Prostate gland (tissue), 2 donors: ENCODE data around the gene PRKACB. TPM values are rescaled to one million over a fixed set of nuclear protein-coding genes. Genes with fewer than 3 reads are reported as not detected.

Experiments used
- DNase-seq: peaks from one replicate; pipeline ENCODE4 v3.0.0-alpha.2; 2019; ENCODE audit warnings: low spot score
- H3K27ac ChIP-seq, 2 donors: fragments of 200-600 bp; sonication (generic); 2 replicates each; pipeline ENCODE4 v1.5.1; 2017 to 2019
- H3K27me3 ChIP-seq: fragments of 200-600 bp; sonication (generic); replicated peaks from 2 replicates; pipeline ENCODE4 v1.5.1; 2019; ENCODE audit not compliant: insufficient read depth
- H3K36me3 ChIP-seq, 2 donors: fragments of 200-600 bp; sonication (generic); 1 replicate in 1 of 2; 2 replicates in 1 of 2; pipeline versions ENCODE4 v1.5.1 to v1.8.1; 2017 to 2019
- H3K4me1 ChIP-seq: fragments of 200-600 bp; sonication (generic); replicated peaks from 2 replicates; pipeline ENCODE4 v1.5.1; 2019
- H3K4me3 ChIP-seq, 2 donors: fragments of 200-600 bp; sonication (generic); 2 replicates each; pipeline ENCODE4 v1.5.1; 2017 to 2019
- H3K9me3 ChIP-seq: fragments of 200-600 bp; sonication (generic); 2 replicates; pipeline ENCODE4 v1.5.1; 2017
- CTCF ChIP-seq, 4 experiments: fragments of 200-600 bp in 2 of 4; fragments of 450-650 bp in 2 of 4; sonication (generic) in 2 of 4; IDR thresholded peaks; 1 replicate in 3 of 4; 2 replicates in 1 of 4; pipeline ENCODE4 v1.5.1; 2016 to 2019; ENCODE audit warnings: antibody characterized with exemption in 4 of 4, mild to moderate bottlenecking in 2 of 4, moderate library complexity in 2 of 4
- POLR2A ChIP-seq: fragments of 450-650 bp; IDR thresholded peaks from one replicate; pipeline ENCODE4 v1.6.1; 2016; ENCODE audit warnings: antibody characterized with exemption, mild to moderate bottlenecking
- POLR2AphosphoS5 ChIP-seq: sonication (generic); formaldehyde crosslinking; IDR thresholded peaks from one replicate; pipeline ENCODE4 v1.6.1; 2017; ENCODE audit warnings: antibody characterized with exemption
- WGBS: methylation state at CpG from one replicate; pipeline ENCODE4 v1.1.5; 2018; 5-methylcytosine and 5-hydroxymethylcytosine counted together
- intact Hi-C: fragments of 100-400 bp; cut with DNase I; formaldehyde crosslinking; loops from one replicate; pipeline ENCODE4 v1.14.2; 2022
- total RNA-seq, 2 donors: library from RNA; depleted of rRNA; stranded (reverse); fragments of >200 nt; gene quantifications; one replicate each; pipeline ENCODE4 v1.1.0, GENCODE V29; 2016

PRKACB gene
- total RNA-seq, 2 donors from 2014 or later, result 24.7 to 29.3 TPM

- Histone ChIP-seq H3K27me3 (no peaks in the 10 kb centered on the region), H3K27ac (no peak overlapping the region), H3K36me3 (no peaks in the 10 kb centered on the region), H3K4me1 (peaks cover 3% of the 10 kb centered on the region), H3K9me3 (no peaks in the 10 kb centered on the region), H3K4me3 (no peak overlapping the region)
- peak; percentile 34 for DNase-seq
- 16% methylated on average over 4 of the region's 4 CpGs for WGBS
- no peak for TF ChIP-seq CTCF (IDR thresholded peaks at IDR 0.05)
- TF ChIP-seq POLR2AphosphoS5, result peak; percentile 53
- intact Hi-C loops, result no loop called here
Measured at GRCh38 chr1:84253891-84254290, 109.8 kb downstream of the PRKACB start.

- Histone ChIP-seq H3K36me3 (no peaks in the 10 kb centered on the region), H3K27me3 (no peaks in the 10 kb centered on the region), H3K9me3 (no peaks in the 10 kb centered on the region), H3K4me3 (no peak overlapping the region), H3K4me1 (peaks cover 3% of the 10 kb centered on the region), H3K27ac (no peak overlapping the region)
- WGBS, result 97% methylated on average over 2 of the region's 2 CpGs
- intact Hi-C loops, result no loop called here
- TF ChIP-seq CTCF (IDR thresholded peaks at IDR 0.05) (no peak), POLR2A (no peak), POLR2AphosphoS5 (no peak)
- no peak for DNase-seq
Measured at GRCh38 chr1:84254703-84255238, 110.7 kb downstream of the PRKACB start.

- intact Hi-C loops, result no loop called here
- DNase-seq, result no peak
- Histone ChIP-seq H3K9me3 (no peaks in the 10 kb centered on the region), H3K27ac (no peak overlapping the region), H3K36me3 (no peaks in the 10 kb centered on the region), H3K27me3 (no peaks in the 10 kb centered on the region), H3K4me1 (peaks cover 3% of the 10 kb centered on the region), H3K4me3 (no peak overlapping the region)
- TF ChIP-seq CTCF (IDR thresholded peaks at IDR 0.05) (no peak), POLR2AphosphoS5 (no peak)
Measured at GRCh38 chr1:84255582-84255981, 111.5 kb downstream of the PRKACB start.

GRCh38 chr1:84257617-84258016 is 113.5 kb downstream of the PRKACB start:
- H3K36me3 ChIP-seq, result no peaks in the 10 kb centered on the region
- whole genome bisulfite sequencing, result 16% methylated on average over 2 of the region's 2 CpGs
- no peaks in the 10 kb centered on the region for H3K27me3 ChIP-seq
- no peak overlapping the region for H3K4me3 ChIP-seq
- H3K4me1 ChIP-seq, result peaks cover 3% of the 10 kb centered on the region
- no peak for DNase-seq
- TF ChIP-seq POLR2A, result no peak
- no peak for TF ChIP-seq POLR2AphosphoS5
- no peak for TF ChIP-seq CTCF (IDR thresholded peaks at IDR 0.05)
- no peaks in the 10 kb centered on the region for H3K9me3 ChIP-seq
- intact Hi-C loops, result no loop called here
- H3K27ac ChIP-seq, result no peak overlapping the region

GRCh38 chr1:84259376-84259775 is 115.3 kb downstream of the PRKACB start:
- Histone ChIP-seq H3K9me3 (no peaks in the 10 kb centered on the region), H3K36me3 (no peaks in the 10 kb centered on the region), H3K27ac (no peak overlapping the region), H3K4me3 (no peak overlapping the region), H3K27me3 (no peaks in the 10 kb centered on the region), H3K4me1 (peaks cover 3% of the 10 kb centered on the region)
- no peak for TF ChIP-seq POLR2A
- TF ChIP-seq POLR2AphosphoS5, result no peak
- no peak for TF ChIP-seq CTCF (IDR thresholded peaks at IDR 0.05)
- 98% methylated on average over 2 of the region's 2 CpGs for whole genome bisulfite sequencing
- DNase-seq, result no peak
- intact Hi-C loops, result no loop called here
